Measurements from ENCODE around the gene BAG3.

Gene BAG3

DNA sequence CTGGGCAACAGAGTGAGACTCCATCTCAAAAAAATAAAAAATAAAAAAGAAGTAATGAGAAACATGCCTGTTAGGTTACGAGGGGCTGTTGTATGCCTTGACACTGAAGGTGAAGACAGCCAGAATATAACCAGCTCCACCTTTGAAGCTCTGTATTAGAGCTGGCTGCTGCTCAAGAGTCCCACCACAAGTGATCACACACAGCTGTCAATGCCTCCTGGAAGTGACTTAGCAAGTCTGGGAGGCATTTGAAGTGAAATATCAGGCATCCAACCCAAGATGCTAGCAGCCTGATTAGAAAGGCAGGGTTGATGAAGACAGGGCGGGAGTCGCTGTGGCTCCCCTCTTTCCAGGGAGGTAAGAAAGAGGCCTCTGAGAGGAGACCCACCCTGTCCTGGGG lies 40.5 kb downstream of the BAG3 start:
- peaks cover 3% of the 10 kb centered on the region; the same call in 1 of the 2 replicates for H3K9me3 ChIP-seq (ENCODE audit: control insufficient read depth, insufficient read depth, low read length)
- H3K4me3 ChIP-seq (ENCODE audit: low read length): no peak overlapping the region
- no peaks in the 10 kb centered on the region for H3K27me3 ChIP-seq (ENCODE audit: control insufficient read depth, low read length)
- peaks cover 2% of the 10 kb centered on the region for H3K4me1 ChIP-seq (ENCODE audit: control insufficient read depth, low read length)
- H3F3A ChIP-seq (ENCODE audit: control insufficient read depth, insufficient read depth): no peaks in the 10 kb centered on the region
- H3K79me2 ChIP-seq (ENCODE audit: control insufficient read depth, low read length): no peaks in the 10 kb centered on the region
- H3K4me2 ChIP-seq (ENCODE audit: low read length): no peak overlapping the region
- TF ChIP-seq EZH2phosphoT487 (IDR thresholded peaks at IDR 0.05; ENCODE audit: borderline replicate concordance, low read length) (no peak), CTCF (IDR thresholded peaks at IDR 0.05; ENCODE audit: low read depth, low read length, poor library complexity, severe bottlenecking) (no peak)
- H4K20me1 ChIP-seq (ENCODE audit: control insufficient read depth, insufficient read depth, low read depth, low read length): no peaks in the 10 kb centered on the region
- H3K27ac ChIP-seq (ENCODE audit: low read depth, low read length): no peak overlapping the region
- no peaks in the 10 kb centered on the region for H3K36me3 ChIP-seq (ENCODE audit: control insufficient read depth, low read length)
- no peaks in the 10 kb centered on the region for H3K9me2 ChIP-seq (replicated peaks; ENCODE audit: control insufficient read depth, low read length)

GRCh38 chr10:119693262-119693957 lies 42.2 kb downstream of the BAG3 start:
- Histone ChIP-seq H3F3A (ENCODE audit: control insufficient read depth, insufficient read depth) (no peaks in the 10 kb centered on the region), H3K9me2 (replicated peaks; ENCODE audit: control insufficient read depth, low read length) (no peaks in the 10 kb centered on the region), H3K4me1 (ENCODE audit: control insufficient read depth, low read length) (no peaks in the 10 kb centered on the region), H3K4me3 (ENCODE audit: low read length) (no peak overlapping the region), H3K36me3 (ENCODE audit: control insufficient read depth, low read length) (no peaks in the 10 kb centered on the region), H3K27me3 (ENCODE audit: control insufficient read depth, low read length) (no peaks in the 10 kb centered on the region), H3K9me3 (ENCODE audit: control insufficient read depth, insufficient read depth, low read length) (peaks cover 3% of the 10 kb centered on the region; the same call in 1 of the 2 replicates), H3K79me2 (ENCODE audit: control insufficient read depth, low read length) (no peaks in the 10 kb centered on the region), H3K27ac (ENCODE audit: low read depth, low read length) (no peak overlapping the region), H4K20me1 (ENCODE audit: control insufficient read depth, insufficient read depth, low read depth, low read length) (no peaks in the 10 kb centered on the region), H3K4me2 (ENCODE audit: low read length) (no peak overlapping the region)
- TF ChIP-seq EZH2phosphoT487 (IDR thresholded peaks at IDR 0.05; ENCODE audit: borderline replicate concordance, low read length) (no peak), CTCF (IDR thresholded peaks at IDR 0.05; ENCODE audit: low read depth, low read length, poor library complexity, severe bottlenecking) (no peak)

GRCh38 chr10:119694608-119695007 lies 43.4 kb downstream of the BAG3 start:
- Histone ChIP-seq H3K9me2 (replicated peaks; ENCODE audit: control insufficient read depth, low read length) (no peaks in the 10 kb centered on the region), H3K4me3 (ENCODE audit: low read length) (no peak overlapping the region), H3K9me3 (ENCODE audit: control insufficient read depth, insufficient read depth, low read length) (peaks cover 3% of the 10 kb centered on the region; the same call in 1 of the 2 replicates), H3K4me1 (ENCODE audit: control insufficient read depth, low read length) (peaks cover 7% of the 10 kb centered on the region), H3K27ac (ENCODE audit: low read depth, low read length) (no peak overlapping the region), H3K4me2 (ENCODE audit: low read length) (no peak overlapping the region), H3K36me3 (ENCODE audit: control insufficient read depth, low read length) (no peaks in the 10 kb centered on the region), H3K79me2 (ENCODE audit: control insufficient read depth, low read length) (no peaks in the 10 kb centered on the region), H4K20me1 (ENCODE audit: control insufficient read depth, insufficient read depth, low read depth, low read length) (no peaks in the 10 kb centered on the region), H3F3A (ENCODE audit: control insufficient read depth, insufficient read depth) (no peaks in the 10 kb centered on the region), H3K27me3 (ENCODE audit: control insufficient read depth, low read length) (no peaks in the 10 kb centered on the region)
- TF ChIP-seq EZH2phosphoT487 (IDR thresholded peaks at IDR 0.05; ENCODE audit: borderline replicate concordance, low read length): no peak
- TF ChIP-seq CTCF (IDR thresholded peaks at IDR 0.05; ENCODE audit: low read depth, low read length, poor library complexity, severe bottlenecking): no peak

Measured in DOHH2 (cell line).